K562 (cell line): ENCODE measurements around the gene ANKRD44. TPM values are rescaled to one million over a fixed set of nuclear protein-coding genes. Genes with fewer than 3 reads are reported as not detected.

Experiments used
- ATAC-seq: fragments of 200-7000 bp; cut with Tn5 transposase; 3 replicates; pipeline ENCODE4 v1.9.1; 2020; ENCODE audit warnings: moderate library complexity
- BruUV-seq: library from RNA; stranded (reverse); fragments of 400-500 nt; replicated peaks from 2 replicates; lab custom pipeline; 2021; lab: Mats Ljungman, UMichigan
- CTCF ChIA-PET: fragments of 300-600 bp; formaldehyde crosslinking; extraction: SDS; loops from one replicate; lab custom pipeline; 2021; ENCODE audit warnings: low intra/inter-chr PET ratio; lab: Yijun Ruan, JAX
- POLR2A ChIA-PET: fragments of 300-600, 350-650 bp; sonication (Branson Sonifier 250); formaldehyde crosslinking; extraction: SDS; loops from one replicate; lab custom pipeline; 2021; ENCODE audit warnings: antibody characterized with exemption, inconsistent platforms; lab: Yijun Ruan, JAX
- DNase-seq, 4 experiments: peaks; one replicate each; pipeline versions ENCODE4 v3.0.0 to v3.0.0-alpha.2; 2011 to 2018; ENCODE audit warnings: low spot score in 3 of 4, mixed read lengths in 3 of 4; ENCODE audit errors: extremely low read depth in 1 of 4
- FAIRE-seq: peaks from 2 replicates; lab custom pipeline; 2011; peaks lifted over from hg19 to GRCh38; lab: Jason Lieb, UNC
- H2AFZ ChIP-seq: 2 replicates; pipeline ENCODE4 v1.6.0; 2011; ENCODE audit warnings: low read depth, low read length, control low read depth, inconsistent platforms
- H3K27ac ChIP-seq: fragments of 200-600 bp; 3 replicates; pipeline ENCODE4 v1.8.0; 2011; ENCODE audit warnings: low read depth, mild to moderate bottlenecking, control low read depth, inconsistent platforms, low read length, moderate library complexity, mixed read lengths; ENCODE audit errors: extremely low read depth
- H3K27me3 ChIP-seq, 2 experiments: fragments of 300-600 bp in 1 of 2; 2 replicates in 1 of 2; 3 replicates in 1 of 2; pipeline versions ENCODE4 v1.6.0 to v1.8.0; 2011; ENCODE audit warnings: inconsistent platforms in 2 of 2, low read length in 2 of 2, mild to moderate bottlenecking in 1 of 2, mixed read lengths in 1 of 2, moderate library complexity in 1 of 2; ENCODE audit not compliant: control insufficient read depth in 2 of 2, insufficient read depth in 2 of 2
- H3K36me3 ChIP-seq: fragments of 300-600 bp; 3 replicates; pipeline ENCODE4 v1.8.0; 2011; ENCODE audit warnings: mild to moderate bottlenecking, low read length, inconsistent platforms; ENCODE audit not compliant: control insufficient read depth, insufficient read depth
- H3K4me1 ChIP-seq, 2 experiments: fragments of 200-600 bp in 1 of 2; replicated peaks in 1 of 2; 2 replicates in 1 of 2; 3 replicates in 1 of 2; pipeline versions ENCODE4 v1.5.1 to v1.8.0; 2011; ENCODE audit warnings: inconsistent platforms in 2 of 2, low read length in 2 of 2, mild to moderate bottlenecking in 1 of 2, mixed read lengths in 1 of 2, moderate library complexity in 1 of 2; ENCODE audit not compliant: control insufficient read depth in 2 of 2, insufficient read depth in 2 of 2
- H3K4me2 ChIP-seq: 2 replicates; pipeline ENCODE4 v1.6.1; 2011; ENCODE audit warnings: low read length, control low read depth, inconsistent platforms, mixed read lengths; ENCODE audit not compliant: insufficient read depth
- H3K4me3 ChIP-seq: fragments of 200-600 bp; sonication (generic), shearing (Covaris generic); 2 replicates; pipeline ENCODE4 v1.5.1; 2016; ENCODE audit warnings: control low read depth, inconsistent platforms
- H3K79me2 ChIP-seq: fragments of 200-600 bp; 3 replicates; pipeline ENCODE4 v1.8.0; 2011; ENCODE audit warnings: low read length, inconsistent platforms; ENCODE audit not compliant: control insufficient read depth, insufficient read depth
- H3K9ac ChIP-seq, 2 experiments: 2 replicates each; pipeline versions ENCODE4 v1.6.0 to v1.6.1; 2011; ENCODE audit warnings: low read depth in 2 of 2, low read length in 2 of 2, control low read depth in 1 of 2, inconsistent platforms in 1 of 2, mild to moderate bottlenecking in 1 of 2, mixed read lengths in 1 of 2; ENCODE audit not compliant: insufficient read depth in 1 of 2
- H3K9me1 ChIP-seq: one replicate; pipeline ENCODE4 v1.6.0; 2011; ENCODE audit warnings: inconsistent platforms, mild to moderate bottlenecking, low read length, moderate library complexity; ENCODE audit not compliant: control insufficient read depth, insufficient read depth
- H3K9me3 ChIP-seq: replicated peaks from 2 replicates; pipeline ENCODE4 v1.5.1; 2011; ENCODE audit warnings: low read depth, low read length, inconsistent platforms; ENCODE audit not compliant: control insufficient read depth, insufficient read depth
- H4K20me1 ChIP-seq: replicated peaks from 2 replicates; pipeline ENCODE4 v1.6.1; 2011; ENCODE audit warnings: low read length, inconsistent platforms, mixed read lengths; ENCODE audit not compliant: control insufficient read depth, insufficient read depth
- ELK1 ChIP-seq: sonication (generic); formaldehyde crosslinking; IDR thresholded peaks from 2 replicates; pipeline ENCODE4 v1.8.1; 2022; ENCODE audit warnings: missing genetic modification reagents
- POLR3A ChIP-seq: IDR thresholded peaks from 2 replicates; pipeline ENCODE4 v1.6.1; 2011; ENCODE audit warnings: borderline replicate concordance, mild to moderate bottlenecking, moderate library complexity; ENCODE audit not compliant: insufficient read length, insufficient read depth; ENCODE audit errors: extremely low read depth
- TFAP4 ChIP-seq: sonication (generic); formaldehyde crosslinking; IDR thresholded peaks from 2 replicates; pipeline ENCODE4 v1.8.0; 2022; ENCODE audit warnings: missing genetic modification reagents, mild to moderate bottlenecking, moderate library complexity, borderline replicate concordance
- ZBTB40 ChIP-seq, 2 experiments: fragments of 450-650 bp in 1 of 2; sonication (generic) in 1 of 2; formaldehyde crosslinking in 1 of 2; IDR thresholded peaks; 2 replicates each; pipeline versions ENCODE4 v1.7.1 to v1.9.0; 2016 to 2022; ENCODE audit warnings: inconsistent platforms in 1 of 2, mild to moderate bottlenecking in 1 of 2, missing genetic modification reagents in 1 of 2
- ZNF507 ChIP-seq: conservative IDR thresholded peaks from 2 replicates; pipeline ENCODE4 v1.6.1; 2017; ENCODE audit warnings: missing genetic modification characterization, missing compliant biosample characterization
- WGBS: fragments of 100-300 bp; shearing (Covaris generic); methylation state at CpG from one replicate; pipeline ENCODE4 v1.1.6; 2016; ENCODE audit warnings: low coverage, mixed read lengths; ENCODE audit not compliant: insufficient coverage; ENCODE audit errors: missing lambda C conversion rate; 5-methylcytosine and 5-hydroxymethylcytosine counted together
- in situ Hi-C: fragments of 300-500 bp; cut with MboI; formaldehyde crosslinking; loops from 4 replicates; pipeline ENCODE4 v1.15.0; 2018; ENCODE audit warnings: inconsistent platforms, mixed read lengths
- intact Hi-C: fragments of 100-400 bp; cut with micrococcal nuclease; formaldehyde crosslinking; loops from 2 replicates; pipeline ENCODE4 v1.14.2; 2022
- polyA plus RNA-seq, 8 experiments: library from polyadenylated mRNA; depleted of rRNA in 4 of 8; stranded (reverse) in 5 of 8; unstranded in 3 of 8; fragments of >200 nt; fragmentation: Nextera tagmentation in 2 of 8; fragmentation: Illumina TruSeq in 1 of 8; extraction: Ambion mirVana in 2 of 8; extraction: Trizol in 1 of 8; gene quantifications; 2 replicates each; pipeline versions ENCODE4 v1.2.1 to v1.2.3, GENCODE V29; 2011 to 2014; ENCODE audit warnings: inconsistent platforms in 1 of 8, missing spikeins in 1 of 8
- total RNA-seq, 7 experiments: library from RNA; depleted of rRNA in 6 of 7; stranded (reverse); fragments of >200 nt in 6 of 7; fragmentation: Illumina TruSeq in 2 of 7; extraction: Trizol in 2 of 7; gene quantifications; 2 replicates each; pipeline versions ENCODE4 v1.2.1 to v1.2.3, GENCODE V29; 2011 to 2021; ENCODE audit warnings: low replicate concordance in 1 of 7

The ANKRD44 gene
- total and polyA plus RNA-seq, 9 of the 15 experiments (the other 6 are each of a cell fraction or from before 2014, with no cell fraction given), result 0.03 to 0.64 (median 0.07) TPM; not detected in 3

GRCh38 chr2:197126630-197127352, 183.8 kb downstream of the ANKRD44 start:
- ChIA-PET POLR2A (interaction anchor here (0.6 kb wide), 1 partner anchor 91 kb away, joined by 3 read pairs; no protein-coding TSS in a partner anchor), CTCF (no interaction called here)
- H3K4me3 ChIP-seq, result no peak overlapping the region
- under 1% methylated on average over 7 of the region's 7 CpGs for WGBS
- intact Hi-C loops (no loop called here), in situ Hi-C loops (no loop called here)
- H3K79me2 ChIP-seq, result no peaks in the 10 kb centered on the region
- H3K4me2 ChIP-seq, result no peak overlapping the region
- no peaks in the 10 kb centered on the region for H3K9me3 ChIP-seq
- ATAC-seq, result no peak
- no peaks in the 10 kb centered on the region for H4K20me1 ChIP-seq
- no peak overlapping the region for H3K9ac ChIP-seq
- no peak overlapping the region for H2AFZ ChIP-seq
- DNase-seq, result no peak
- no peaks in the 10 kb centered on the region for H3K4me1 ChIP-seq
- peaks cover 0 to 2% of the 10 kb centered on the region in 2 experiments; a peak in 1 of 5 replicates for H3K27me3 ChIP-seq
- H3K36me3 ChIP-seq, result no peaks in the 10 kb centered on the region
- no peak for FAIRE-seq
- no peak for TF ChIP-seq POLR3A
- TF ChIP-seq ZBTB40 (IDR thresholded peaks at IDR 0.05), result 0 out of 2 replicates have a peak, but pooled peaks have one; percentile 44
- TF ChIP-seq ZBTB40 (CRISPR knock-in tag; IDR thresholded peaks at IDR 0.05), result no peak
- no peak for TF ChIP-seq ELK1 (CRISPR knock-in tag)
- no peak for TF ChIP-seq ZNF507 (tag)
- no peak for TF ChIP-seq TFAP4 (CRISPR knock-in tag)
- H3K9me1 ChIP-seq, result no peaks in the 10 kb centered on the region
- no peak overlapping the region for H3K27ac ChIP-seq
- BruUV-seq, result no TSS peak
